ENCODE results near the gene SRM. TPM values are rescaled to one million over a fixed set of nuclear protein-coding genes. Genes with fewer than 3 reads are reported as not detected.
A peak's percentile ranks its signal among the peaks of the same experiment; 100 is the strongest.

The SRM gene
- total and polyA plus RNA-seq, 2 of the 13 experiments (the other 11 are each of a cell fraction or from before 2014, with no cell fraction given), result 27.9 to 31.8 TPM

GRCh38 chr1:11037740-11038182, 22.1 kb downstream of the SRM start:
- Histone ChIP-seq H3K4me3 (replicated peaks in 1 of 3; ENCODE audit: insufficient read depth in 1 of 3, low read depth in 2 of 3, low read length in 3 of 3) (no peak overlapping the region), H4K20me1 (ENCODE audit: insufficient read depth, low read length) (no peaks in the 10 kb centered on the region), H3K4me1 (ENCODE audit: insufficient read depth, low read length) (no peaks in the 10 kb centered on the region), H3K4me2 (ENCODE audit: low read depth, low read length) (no peak overlapping the region), H3K79me2 (ENCODE audit: insufficient read depth, low read length) (no peaks in the 10 kb centered on the region), H3K27ac (ENCODE audit: extremely low read length, insufficient read depth, low read length) (no peak overlapping the region), H2AFZ (ENCODE audit: low read length) (no peak overlapping the region), H3K27me3 (ENCODE audit: control insufficient read depth in 1 of 2, insufficient read depth in 2 of 2, low read length in 2 of 2) (no peaks in the 10 kb centered on the region), H3K9me3 (ENCODE audit: low read length) (no peaks in the 10 kb centered on the region), H3K36me3 (replicated peaks in 1 of 2; ENCODE audit: control insufficient read depth in 1 of 2, insufficient read depth in 2 of 2, low read length in 2 of 2) (no peaks in the 10 kb centered on the region), H3K9ac (ENCODE audit: insufficient read depth, low read depth, low read length) (no peak overlapping the region)
- CTCF ChIA-PET (ENCODE audit: low intra/inter-chr PET ratio, low total read pairs), result interaction anchor here (0.8 to 1.8 kb wide), 3 partner anchors 20 to 605 kb away, joined by 3 to 5 read pairs (median 5); partner anchors contain the start of gene SRM
- peak; percentile 67 for DNase-seq (ENCODE audit: low spot score)
- BruUV-seq (replicated peaks), result no TSS peak
- WGBS (ENCODE audit: low lambda C conversion rate), result under 1% methylated on average over 8 of the region's 8 CpGs
- intact Hi-C loops (cut with micrococcal nuclease; ENCODE audit: unreplicated experiment) (loop anchor here (2.0 to 5.0 kb wide), 2 partner anchors 23 to 60 kb away; partner anchors contain the start of genes EXOSC10 and SRM), in situ Hi-C loops (cut with HindIII; ENCODE audit: extremely low pct_ligation_motif_present, low pct_unique_long_range_greater_than_20kb) (loop anchor here (25.0 kb wide), 1 partner anchor 600 kb away; no protein-coding TSS in a partner anchor)
- peak; percentile 85 for ATAC-seq
- POLR2A ChIA-PET, result interaction anchor here (0.9 to 1.6 kb wide), 5 partner anchors 9 to 62 kb away, joined by 3 to 9 read pairs (median 3); partner anchors contain the start of genes EXOSC10, MASP2 and SRM
- peak; percentile 96 for FAIRE-seq
- TF ChIP-seq NCOA5 (CRISPR knock-in tag; IDR thresholded peaks at IDR 0.05), result no peak
- peak; percentile 37; the same call in 1 of the 2 replicates for TF ChIP-seq GATAD1 (CRISPR knock-in tag; IDR thresholded peaks at IDR 0.05)
- TF ChIP-seq ZBTB33 (CRISPR knock-in tag; IDR thresholded peaks at IDR 0.05), result 0 out of 2 replicates have a peak, but pooled peaks have one; percentile 15
- TF ChIP-seq MIXL1 (CRISPR knock-in tag; IDR thresholded peaks at IDR 0.05), result 0 out of 2 replicates have a peak, but pooled peaks have one; percentile 39
- no peak for TF ChIP-seq RBM39 (IDR thresholded peaks at IDR 0.05; ENCODE audit: low read depth, low read length, poor library complexity, severe bottlenecking)
- TF ChIP-seq ZFY (CRISPR knock-in tag; IDR thresholded peaks at IDR 0.05), result peak; percentile 6; the same call in 1 of the 2 replicates
- no peak for TF ChIP-seq NFIC (IDR thresholded peaks at IDR 0.05; ENCODE audit: low read length)
- no peak for TF ChIP-seq SSRP1 (CRISPR knock-in tag; IDR thresholded peaks at IDR 0.05)
- no peak for TF ChIP-seq DNMT1 (CRISPR knock-in tag; IDR thresholded peaks at IDR 0.05)
- no peak for TF ChIP-seq ZBTB20 (CRISPR knock-in tag; IDR thresholded peaks at IDR 0.05; ENCODE audit: borderline replicate concordance, low read depth)
- no peak for TF ChIP-seq ZNF577 (CRISPR knock-in tag; IDR thresholded peaks at IDR 0.05; ENCODE audit: borderline replicate concordance, low read depth)
- no peak for TF ChIP-seq NRL (CRISPR knock-in tag; IDR thresholded peaks at IDR 0.05; ENCODE audit: borderline replicate concordance)
- TF ChIP-seq ZSCAN5A (CRISPR knock-in tag; IDR thresholded peaks at IDR 0.05; ENCODE audit: borderline replicate concordance), result no peak
- no peak for TF ChIP-seq NFYB (CRISPR knock-in tag; IDR thresholded peaks at IDR 0.05)
- peak; percentile 61; the same call in 1 of the 2 replicates for TF ChIP-seq KDM2A (CRISPR knock-in tag; IDR thresholded peaks at IDR 0.05; ENCODE audit: borderline replicate concordance, low read depth)
- no peak for TF ChIP-seq RBAK (CRISPR knock-in tag; IDR thresholded peaks at IDR 0.05)
- no peak for TF ChIP-seq RCOR2 (CRISPR knock-in tag; IDR thresholded peaks at IDR 0.05)
- TF ChIP-seq ZNF781 (CRISPR knock-in tag; IDR thresholded peaks at IDR 0.05; ENCODE audit: borderline replicate concordance, not compliant biosample characterization), result no peak
- no peak for TF ChIP-seq ZNF83 (CRISPR knock-in tag; IDR thresholded peaks at IDR 0.05; ENCODE audit: borderline replicate concordance)
- TF ChIP-seq FOXA1 (IDR thresholded peaks at IDR 0.05), result no peak
- TF ChIP-seq FOXA1 (CRISPR knock-in tag; IDR thresholded peaks at IDR 0.05), result peak; percentile 34; the same call in 1 of the 2 replicates
- TF ChIP-seq PPARG (CRISPR knock-in tag; conservative IDR thresholded peaks at IDR 0.05), result 0 out of 2 replicates have a peak, but pooled peaks have one; percentile 15
- TF ChIP-seq KLF12 (CRISPR knock-in tag; IDR thresholded peaks at IDR 0.05; ENCODE audit: borderline replicate concordance), result no peak
